Umbilical cord (tissue), 2 donors: Measurements from ENCODE around the gene GCA. TPM values are rescaled to one million over a fixed set of nuclear protein-coding genes. Genes with fewer than 3 reads are reported as not detected.
A peak's percentile ranks its signal among the peaks of the same experiment; 100 is the strongest.

Experiments
- DNase-seq: peaks from one replicate; pipeline ENCODE4 v3.0.0-alpha.2; 2015; ENCODE audit warnings: low spot score
- total RNA-seq: library from RNA; depleted of rRNA; stranded (reverse); fragments of >200 nt; gene quantifications from one replicate; pipeline ENCODE4 v1.2.3, GENCODE V29; 2014; ENCODE audit warnings: low replicate concordance; ENCODE audit not compliant: insufficient read depth

The GCA gene, protein sequence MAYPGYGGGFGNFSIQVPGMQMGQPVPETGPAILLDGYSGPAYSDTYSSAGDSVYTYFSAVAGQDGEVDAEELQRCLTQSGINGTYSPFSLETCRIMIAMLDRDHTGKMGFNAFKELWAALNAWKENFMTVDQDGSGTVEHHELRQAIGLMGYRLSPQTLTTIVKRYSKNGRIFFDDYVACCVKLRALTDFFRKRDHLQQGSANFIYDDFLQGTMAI
- 11.8 TPM for total RNA-seq

- peak; percentile 98 for DNase-seq
These were observed at the start of gene GCA for GRCh38 chr2:162343824-162344616. TSS of gene GCA (plus strand) at chr2:162344132. CDS start at chr2:162344249, 117 bp downstream.

DNA sequence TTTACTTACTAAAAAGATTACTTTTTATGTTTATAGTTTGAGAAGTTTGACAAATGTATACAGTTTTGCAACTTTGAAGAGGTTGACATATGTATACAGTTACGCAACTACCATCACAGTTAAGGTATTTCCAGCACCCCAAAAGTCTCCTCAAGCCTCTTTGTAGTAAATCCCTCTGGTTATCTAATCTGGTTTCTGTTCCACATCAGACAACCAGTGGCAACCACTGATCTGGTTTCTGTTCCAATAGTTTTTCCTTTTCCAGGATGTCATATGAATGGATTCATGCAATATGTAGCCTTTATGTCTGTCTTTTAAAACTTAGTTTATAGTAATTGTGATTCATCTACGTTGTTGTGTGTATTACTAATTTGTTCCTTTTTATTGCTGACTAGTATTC lies 48.9 kb upstream of the GCA start:
- DNase-seq: peak; percentile 60

DNA sequence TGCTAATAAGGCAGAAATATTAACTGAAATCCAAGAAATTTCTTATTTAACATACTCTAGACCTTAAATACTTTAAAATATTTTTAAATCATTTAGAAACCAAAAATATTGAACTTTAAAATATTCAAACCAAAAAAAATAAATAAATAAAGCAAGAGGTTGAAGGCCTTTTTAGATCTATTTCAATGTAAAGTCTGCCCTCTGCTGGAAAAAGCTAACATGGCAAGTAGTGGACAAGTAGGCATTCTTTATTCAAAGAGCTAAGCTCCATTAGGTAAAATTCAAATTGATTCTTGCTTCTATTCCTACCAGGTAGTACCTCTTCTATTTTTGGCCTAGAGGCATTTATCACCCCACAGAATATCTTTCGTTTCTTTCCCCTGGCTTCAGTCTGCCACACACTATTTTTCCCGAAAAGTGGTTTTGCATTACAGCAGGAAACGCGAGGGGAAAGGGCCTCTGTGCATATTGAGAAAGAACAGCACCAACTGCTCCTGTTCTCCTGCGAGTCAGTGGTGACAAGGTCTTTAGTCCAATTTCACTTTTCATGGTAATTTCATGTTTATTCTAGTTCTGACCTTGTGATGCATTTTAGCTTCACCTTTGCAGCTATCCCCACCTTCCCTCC lies 45.9 kb upstream of the GCA start:
- DNase-seq: peak; percentile 88

GRCh38 chr2:162298669-162299335 lies 45.1 kb upstream of the GCA start:
- no peak for DNase-seq

DNA sequence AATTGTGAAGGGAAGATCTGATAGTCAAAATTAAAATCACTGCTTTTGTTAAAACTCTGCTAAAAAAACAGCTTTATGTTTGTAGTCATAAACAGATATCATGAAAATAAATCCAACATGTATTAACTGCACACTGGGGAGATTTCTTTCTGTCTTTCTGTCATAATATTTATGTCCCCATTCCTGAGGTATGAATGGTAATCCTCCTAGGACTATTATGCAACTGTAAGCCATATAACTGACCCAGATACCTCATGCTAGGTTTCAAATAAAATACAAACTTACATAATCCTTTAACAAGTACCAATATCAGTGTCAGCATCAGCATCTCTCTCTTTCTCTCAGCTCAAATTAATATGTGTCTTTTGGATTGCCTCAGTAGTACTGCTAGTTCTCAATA lies 43.7 kb upstream of the GCA start:
- DNase-seq: peak; percentile 67

DNA sequence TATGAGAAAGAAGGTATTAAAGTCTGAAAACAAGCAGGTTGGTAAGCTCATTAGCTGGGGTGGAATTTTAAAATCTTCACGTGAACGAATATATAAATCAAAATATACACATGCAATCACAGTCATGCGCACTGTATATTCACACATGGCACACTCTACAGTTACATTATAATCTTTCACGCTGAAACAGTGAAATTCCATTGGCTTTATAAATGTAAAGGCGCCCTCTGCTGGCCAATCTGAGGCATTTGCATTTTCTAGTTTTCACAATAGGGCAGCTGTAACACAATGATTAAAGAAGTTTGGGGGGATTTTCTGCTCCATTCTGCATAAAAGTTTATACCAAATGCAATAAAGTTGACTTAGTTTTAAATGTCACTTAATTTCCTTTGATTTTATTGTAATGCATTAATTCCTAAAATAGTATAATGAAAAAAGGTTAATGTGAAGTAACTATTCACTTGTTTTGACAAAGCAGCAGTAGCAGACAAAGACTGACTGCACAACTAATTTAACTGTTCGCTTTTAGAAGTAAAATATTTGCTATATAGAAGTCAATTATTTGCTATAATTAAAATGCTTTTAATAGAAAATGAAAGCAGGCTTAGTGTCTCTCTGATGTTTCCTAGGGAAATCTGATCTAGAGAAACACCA lies 42.7 kb upstream of the GCA start:
- DNase-seq: peak; percentile 69

DNA sequence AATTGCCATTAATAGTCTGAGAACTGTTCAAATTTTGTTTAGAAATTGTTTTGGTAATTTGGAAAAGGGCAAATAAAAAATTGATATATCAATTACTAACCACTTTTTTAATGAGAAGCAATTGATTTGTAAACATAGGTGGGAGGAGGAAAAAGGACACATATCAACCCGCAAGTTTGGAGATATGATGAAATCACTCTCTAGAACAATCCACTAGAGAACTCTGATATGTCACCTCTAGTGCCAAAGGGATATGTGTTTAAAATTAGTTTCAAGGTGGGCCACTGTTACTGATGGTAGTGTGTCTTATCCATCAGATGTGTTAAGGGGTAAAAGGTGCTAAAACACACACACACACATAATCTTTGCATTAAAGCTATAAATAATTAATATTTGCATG lies 42.1 kb upstream of the GCA start:
- no peak for DNase-seq

DNA sequence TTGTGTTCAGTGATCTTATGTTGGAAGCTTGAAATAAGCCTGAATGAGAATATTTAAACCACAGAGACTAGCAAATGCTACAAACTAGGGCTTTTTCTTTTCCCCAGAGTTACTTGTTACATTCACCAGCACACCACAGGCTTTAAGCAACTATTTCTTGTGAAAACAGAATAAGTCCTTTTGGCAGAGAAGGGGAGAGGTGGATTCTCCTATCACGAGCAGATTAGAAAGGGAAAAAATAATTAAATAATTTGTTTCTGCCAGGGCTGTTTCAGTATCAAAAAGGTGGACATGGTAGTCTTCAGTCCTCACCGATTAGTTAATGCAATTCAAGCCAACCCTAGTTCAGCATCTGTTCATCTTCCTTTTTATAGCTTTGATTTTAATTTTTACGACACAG lies 38.0 kb upstream of the GCA start:
- peak; percentile 96 for DNase-seq

DNA sequence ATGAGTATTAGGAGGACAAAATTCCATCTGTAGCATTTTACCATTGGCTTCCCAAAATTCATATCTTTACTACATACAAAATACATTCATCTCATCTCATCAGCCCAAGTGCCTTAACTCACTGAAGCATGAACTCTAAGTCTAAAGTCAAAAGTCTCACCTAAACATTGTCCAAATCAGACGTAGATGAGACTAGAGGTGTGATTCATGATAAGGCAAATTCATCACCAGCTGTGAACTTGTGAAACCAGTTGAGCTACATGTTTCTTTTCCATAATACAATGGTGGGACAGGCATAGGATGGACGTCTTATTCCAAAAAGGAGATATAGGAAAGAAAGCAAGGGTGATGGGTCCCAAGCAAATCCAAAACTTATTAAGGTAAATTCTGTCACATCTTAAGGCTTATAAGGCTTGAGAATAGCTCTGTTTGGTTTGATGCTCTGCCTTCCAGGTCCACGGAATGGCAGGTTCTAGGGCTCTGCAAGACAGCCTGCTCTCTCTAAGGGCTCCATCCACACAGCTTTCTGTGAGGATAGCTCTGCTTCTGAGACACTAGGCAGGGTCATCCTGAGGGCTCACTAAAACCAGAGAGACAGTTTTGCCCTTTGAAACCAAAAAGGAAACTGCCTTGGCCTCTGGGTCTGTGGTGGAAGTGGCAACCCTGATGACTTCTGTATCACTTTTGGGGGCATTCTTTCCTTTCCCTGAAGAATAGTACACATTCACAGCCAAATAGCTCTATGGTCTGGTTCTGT lies 35.0 kb upstream of the GCA start:
- no peak for DNase-seq

DNA sequence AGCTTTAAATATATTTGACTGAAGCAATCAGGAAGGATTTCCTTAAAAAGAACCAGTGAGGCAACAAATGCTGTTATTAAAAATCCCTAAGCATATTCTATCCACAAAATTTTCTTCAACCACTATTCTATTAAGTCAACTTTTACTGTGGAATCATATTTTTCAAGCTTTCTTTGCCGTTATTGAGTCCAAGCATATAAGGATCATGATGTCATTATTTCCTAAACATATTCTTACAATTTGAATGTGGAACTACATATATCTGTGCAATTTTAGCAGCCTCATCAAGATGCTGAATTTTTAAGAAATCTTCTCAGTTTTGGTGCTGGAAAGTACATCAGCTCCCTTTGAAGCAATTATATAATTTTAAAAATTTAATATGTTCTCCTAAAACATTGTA lies 31.1 kb upstream of the GCA start:
- no peak for DNase-seq

- DNase-seq: peak; percentile 82
These were observed 28.0 kb upstream of the GCA start for GRCh38 chr2:162315938-162316337.

GRCh38 chr2:162316590-162316989 lies 27.3 kb upstream of the GCA start:
- DNase-seq: no peak

DNA sequence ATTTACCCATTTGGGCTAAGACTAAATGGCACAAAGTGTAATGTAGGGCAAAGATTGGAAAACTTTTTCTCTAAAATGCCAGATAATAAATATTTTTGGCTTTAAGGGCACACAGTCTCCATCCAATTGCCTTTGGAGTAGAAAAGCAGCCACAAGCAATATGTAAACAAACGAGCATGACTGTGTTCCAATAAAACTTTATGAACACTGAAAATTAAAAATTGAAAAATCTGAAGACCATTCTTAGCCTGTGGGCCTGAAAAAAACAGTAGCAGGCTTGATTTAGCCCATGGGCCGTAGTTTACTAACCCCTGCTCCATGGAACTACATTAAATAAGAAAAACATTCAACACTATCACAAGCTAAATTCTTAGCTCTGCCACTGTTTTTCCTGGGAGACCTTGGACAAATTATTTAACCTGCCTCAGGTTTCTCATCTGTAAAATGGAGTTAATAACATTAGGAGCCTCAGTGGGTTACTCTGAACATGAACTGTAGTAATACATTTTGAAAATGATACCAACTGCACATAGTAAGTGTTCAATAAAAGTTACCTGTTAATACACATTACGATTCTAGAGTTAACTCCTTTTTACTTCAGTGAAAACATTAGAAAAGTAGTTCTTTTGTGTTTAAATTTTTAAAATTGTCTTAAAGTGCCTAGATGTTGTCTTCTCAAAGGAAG lies 26.7 kb upstream of the GCA start:
- DNase-seq: no peak

- DNase-seq: no peak
These were observed 26.0 kb upstream of the GCA start for GRCh38 chr2:162317861-162318327.

DNA sequence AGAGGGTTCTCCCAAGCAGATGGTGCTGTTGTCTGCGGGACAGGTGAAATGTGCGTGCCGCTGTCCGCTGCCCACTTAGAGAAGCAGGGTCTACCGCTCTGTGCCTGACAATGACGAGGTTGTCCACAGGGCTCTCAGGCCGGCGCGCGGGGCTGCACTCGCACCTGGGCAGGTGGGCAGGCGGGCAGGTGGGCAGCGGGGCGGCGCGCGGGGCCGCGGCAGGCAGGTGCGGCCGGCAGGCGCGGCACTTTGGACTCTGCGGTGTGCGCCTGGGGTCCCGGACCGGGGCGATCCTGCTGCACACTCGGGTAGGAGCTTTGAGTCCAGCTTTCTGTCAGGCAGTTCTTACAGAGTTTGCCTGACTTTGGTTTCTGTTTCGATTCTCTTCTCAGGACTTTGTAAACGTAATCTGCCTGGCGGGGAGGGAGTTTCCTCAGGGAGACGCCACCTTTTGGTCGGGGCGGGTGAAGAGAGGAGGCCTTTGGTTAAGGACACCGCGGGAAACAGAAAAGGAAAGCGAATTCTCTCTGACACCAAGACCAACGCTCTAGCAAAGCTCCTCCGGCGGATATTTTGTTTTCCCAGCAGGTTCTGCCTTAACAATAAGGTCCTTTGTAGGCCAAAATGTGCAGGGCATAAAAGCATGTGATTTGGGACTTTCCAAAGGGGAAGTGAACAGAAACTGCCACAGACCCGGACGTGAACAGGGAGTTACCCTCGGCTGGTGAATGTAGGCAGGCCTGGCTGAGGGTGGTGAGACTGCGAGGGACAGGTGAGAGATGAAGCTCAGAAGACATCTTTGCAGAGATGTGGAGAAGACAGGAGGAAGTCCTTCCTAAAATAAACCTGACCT lies 25.4 kb upstream of the GCA start, which contains the start of gene IFIH1:
TSS of gene IFIH1 (minus strand) at position 357 of the 853 bp plus-strand sequence. CDS start 377 bp downstream, outside the sequence.
- peak; percentile 95 for DNase-seq

- no peak for DNase-seq
These were observed 22.9 kb upstream of the GCA start for GRCh38 chr2:162320864-162321517.

GRCh38 chr2:162324953-162325352 lies 19.0 kb upstream of the GCA start:
- no peak for DNase-seq

DNA sequence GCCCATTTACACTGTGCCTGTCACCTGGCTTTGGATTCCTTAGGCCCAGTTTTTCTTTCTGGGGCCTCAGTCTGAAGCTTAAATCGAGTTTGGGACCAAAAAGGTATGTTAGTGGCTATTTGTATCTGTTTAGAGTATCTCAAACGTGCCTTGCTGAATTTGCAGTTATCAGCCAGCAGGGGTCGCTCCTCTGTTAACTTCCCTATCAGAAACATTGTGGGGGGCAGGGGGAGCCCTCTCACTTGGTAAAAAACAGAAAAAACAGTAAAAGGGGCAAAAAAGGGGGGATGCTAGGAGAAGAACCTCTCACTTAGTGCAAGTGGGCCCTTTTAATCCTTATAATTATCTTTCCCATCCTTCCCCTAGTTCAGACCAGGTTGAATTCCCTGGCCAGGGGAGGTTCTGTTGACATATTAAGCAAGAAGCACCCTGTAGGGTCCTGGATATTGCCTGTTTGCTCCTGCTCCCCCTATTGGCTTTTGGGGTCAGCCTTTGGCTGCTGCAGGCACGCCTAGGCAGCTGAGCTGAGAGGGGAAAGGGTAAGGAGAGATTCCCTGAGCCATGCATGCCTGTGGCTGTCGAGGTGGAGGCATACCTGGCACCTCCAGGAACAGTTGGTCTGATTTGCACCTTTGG lies 16.7 kb upstream of the GCA start:
- DNase-seq: no peak
